WERI-Rb-1 (cell line): Measurements from ENCODE around the gene CAPS.

Source experiments
- DNase-seq: peaks from one replicate; pipeline ENCODE4 v3.0.0-alpha.2; 2020
- H3K27ac ChIP-seq: fragments of 250-450 bp; sonication (Bioruptor Pico); 2 replicates; pipeline ENCODE4 v1.5.1; 2020; ENCODE audit warnings: mild to moderate bottlenecking, moderate library complexity
- H3K27me3 ChIP-seq: fragments of 250-450 bp; sonication (Bioruptor Pico); 2 replicates; pipeline ENCODE4 v1.5.1; 2021; ENCODE audit warnings: mild to moderate bottlenecking, low read depth, moderate library complexity; ENCODE audit not compliant: insufficient read depth, severe bottlenecking
- H3K36me3 ChIP-seq: fragments of 250-450 bp; sonication (Bioruptor Pico); 2 replicates; pipeline ENCODE4 v1.5.1; 2020; ENCODE audit warnings: mild to moderate bottlenecking, moderate library complexity
- H3K4me3 ChIP-seq: 2 replicates; pipeline ENCODE4 v1.5.1; 2011; ENCODE audit warnings: low read depth, mild to moderate bottlenecking, control low read depth, low read length
- H3K9me3 ChIP-seq: fragments of 250-450 bp; sonication (Bioruptor Pico); 2 replicates; pipeline ENCODE4 v1.5.1; 2021; ENCODE audit warnings: mild to moderate bottlenecking, moderate library complexity; ENCODE audit not compliant: severe bottlenecking
- CTCF ChIP-seq: IDR thresholded peaks from 2 replicates; pipeline ENCODE4 v1.5.1; 2011; ENCODE audit warnings: low read depth, mild to moderate bottlenecking, control low read depth, inconsistent platforms, low read length

CAPS gene

GRCh38 chr19:5914946-5915781 is 1.1 kb downstream of the CAPS start:
- Histone ChIP-seq H3K4me3 (no peak overlapping the region), H3K36me3 (peaks cover 51% of the 10 kb centered on the region), H3K9me3 (no peaks in the 10 kb centered on the region), H3K27me3 (no peaks in the 10 kb centered on the region), H3K27ac (no peak overlapping the region)
- TF ChIP-seq CTCF = no peak
- DNase-seq = no peak

- no peak for DNase-seq
- Histone ChIP-seq H3K27me3 (no peaks in the 10 kb centered on the region), H3K36me3 (peaks cover 57% of the 10 kb centered on the region)
Observed at GRCh38 chr19:5915782-5916165, 1.7 kb downstream of the CAPS start.

GRCh38 chr19:5916181-5916708 is 2.2 kb downstream of the CAPS start:
- H3K27me3 ChIP-seq = no peaks in the 10 kb centered on the region
- no peak for TF ChIP-seq CTCF
- H3K27ac ChIP-seq = no peak overlapping the region
- no peak for DNase-seq
- peaks cover 57% of the 10 kb centered on the region for H3K36me3 ChIP-seq
- no peak overlapping the region for H3K4me3 ChIP-seq
- no peaks in the 10 kb centered on the region for H3K9me3 ChIP-seq

More at GRCh38 chr19:5915782-5916165, 1.7 kb downstream of the CAPS start:
- Histone ChIP-seq H3K27ac (no peak overlapping the region), H3K4me3 (no peak overlapping the region), H3K9me3 (no peaks in the 10 kb centered on the region)
- no peak for TF ChIP-seq CTCF

GRCh38 chr19:5917431-5918107 is 3.5 kb downstream of the CAPS start:
- Histone ChIP-seq H3K27ac (no peak overlapping the region), H3K27me3 (no peaks in the 10 kb centered on the region), H3K4me3 (no peak overlapping the region), H3K9me3 (no peaks in the 10 kb centered on the region), H3K36me3 (peaks cover 68% of the 10 kb centered on the region)
- DNase-seq = no peak
- no peak for TF ChIP-seq CTCF

- Histone ChIP-seq H3K4me3 (no peak overlapping the region), H3K27ac (no peak overlapping the region), H3K9me3 (no peaks in the 10 kb centered on the region), H3K27me3 (no peaks in the 10 kb centered on the region), H3K36me3 (peaks cover 74% of the 10 kb centered on the region)
- TF ChIP-seq CTCF = no peak
- DNase-seq = no peak
Observed at GRCh38 chr19:5918463-5919079, 4.5 kb downstream of the CAPS start.
